KBM-7 (cell line): ENCODE results near the gene SLC26A9.

ENCODE experiments used
- DNase-seq: peaks from one replicate; pipeline ENCODE4 v3.0.0-alpha.2; 2015
- in situ Hi-C: fragments of 300-500 bp; cut with MboI; formaldehyde crosslinking; loops from 2 replicates; pipeline ENCODE4 v1.14.3; 2020; ENCODE audit warnings: low sequenced_read_pairs, low pct_unique_long_range_greater_than_20kb, mixed read lengths

SLC26A9 gene, protein sequence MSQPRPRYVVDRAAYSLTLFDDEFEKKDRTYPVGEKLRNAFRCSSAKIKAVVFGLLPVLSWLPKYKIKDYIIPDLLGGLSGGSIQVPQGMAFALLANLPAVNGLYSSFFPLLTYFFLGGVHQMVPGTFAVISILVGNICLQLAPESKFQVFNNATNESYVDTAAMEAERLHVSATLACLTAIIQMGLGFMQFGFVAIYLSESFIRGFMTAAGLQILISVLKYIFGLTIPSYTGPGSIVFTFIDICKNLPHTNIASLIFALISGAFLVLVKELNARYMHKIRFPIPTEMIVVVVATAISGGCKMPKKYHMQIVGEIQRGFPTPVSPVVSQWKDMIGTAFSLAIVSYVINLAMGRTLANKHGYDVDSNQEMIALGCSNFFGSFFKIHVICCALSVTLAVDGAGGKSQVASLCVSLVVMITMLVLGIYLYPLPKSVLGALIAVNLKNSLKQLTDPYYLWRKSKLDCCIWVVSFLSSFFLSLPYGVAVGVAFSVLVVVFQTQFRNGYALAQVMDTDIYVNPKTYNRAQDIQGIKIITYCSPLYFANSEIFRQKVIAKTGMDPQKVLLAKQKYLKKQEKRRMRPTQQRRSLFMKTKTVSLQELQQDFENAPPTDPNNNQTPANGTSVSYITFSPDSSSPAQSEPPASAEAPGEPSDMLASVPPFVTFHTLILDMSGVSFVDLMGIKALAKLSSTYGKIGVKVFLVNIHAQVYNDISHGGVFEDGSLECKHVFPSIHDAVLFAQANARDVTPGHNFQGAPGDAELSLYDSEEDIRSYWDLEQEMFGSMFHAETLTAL

DNA sequence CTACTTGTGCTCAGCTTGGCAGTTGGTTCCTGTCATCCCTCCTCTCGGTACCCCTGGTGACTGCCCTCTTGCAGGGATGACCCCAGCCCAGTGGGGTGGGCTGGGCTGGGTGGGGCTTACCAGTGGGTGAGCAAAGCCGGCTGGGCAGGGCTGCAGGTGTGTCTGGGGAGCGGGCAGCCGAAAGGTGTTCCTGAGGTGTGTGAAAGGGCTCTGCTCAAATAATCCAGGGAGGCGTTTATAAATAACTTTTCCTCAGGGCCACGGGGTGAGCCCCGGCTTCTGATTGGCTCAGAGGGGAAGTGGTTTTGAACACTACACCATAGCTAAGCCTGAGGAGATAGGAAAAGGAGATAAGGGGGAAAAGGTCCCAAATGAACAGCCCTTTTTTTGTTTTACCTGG lies at the start of gene SLC26A9:
SLC26A9 (minus strand) TSS at position 212 of the 400 bp plus-strand sequence. CDS start 7,636 bp downstream, outside the sequence.
- DNase-seq, result no peak
- in situ Hi-C loops, result no loop called here

DNA sequence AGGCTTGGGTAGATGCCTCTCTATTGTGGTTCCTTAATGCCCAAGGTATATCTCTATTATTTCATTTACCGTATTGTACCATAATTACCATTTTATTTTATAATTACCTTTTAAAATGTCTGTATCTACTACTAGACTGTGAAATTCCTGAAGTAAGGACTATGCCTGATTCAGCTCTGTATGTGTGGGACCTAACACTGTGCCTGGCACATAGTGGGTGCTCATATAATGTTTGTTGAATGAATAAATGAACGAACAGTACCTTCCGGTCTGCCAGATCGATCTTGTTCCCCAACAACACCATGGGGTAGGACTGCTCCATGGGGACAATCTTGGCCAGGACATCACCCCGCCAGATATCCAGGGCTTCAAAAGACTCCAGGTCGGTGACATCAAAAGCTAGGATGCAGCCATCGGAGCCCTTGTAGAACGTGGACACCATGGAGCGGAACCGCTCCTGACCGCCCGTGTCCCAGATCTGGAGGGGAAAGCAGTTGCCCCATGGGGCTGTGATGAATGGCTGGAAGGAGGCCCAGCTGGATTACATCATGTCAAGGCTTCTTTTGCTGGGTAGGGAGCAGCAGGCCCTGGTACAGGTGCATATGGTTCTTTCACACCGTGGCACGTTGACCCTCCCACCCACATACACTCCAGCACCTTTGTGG lies 49.1 kb upstream of the SLC26A9 start:
- in situ Hi-C loops, result no loop called here
- no peak for DNase-seq

DNA sequence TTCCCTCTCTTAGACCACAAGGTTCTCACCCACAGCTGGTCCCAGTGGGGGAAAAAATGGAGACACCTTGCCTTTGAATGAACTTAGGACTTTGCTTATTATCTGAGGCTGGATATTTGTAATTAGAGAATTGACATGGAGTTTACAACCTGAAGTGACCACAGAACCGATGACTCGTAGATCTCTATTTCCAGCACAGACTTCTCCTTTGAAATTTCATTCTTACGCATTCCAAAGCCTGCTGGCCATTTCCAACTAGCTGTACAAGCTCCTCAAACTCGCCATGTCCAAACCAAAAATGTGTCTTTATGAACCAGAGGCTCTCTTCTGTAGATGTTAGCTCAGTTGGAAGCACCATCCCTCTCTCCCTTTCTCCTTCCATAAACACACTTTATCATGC lies 48.0 kb upstream of the SLC26A9 start:
- DNase-seq, result no peak
- in situ Hi-C loops, result no loop called here

DNA sequence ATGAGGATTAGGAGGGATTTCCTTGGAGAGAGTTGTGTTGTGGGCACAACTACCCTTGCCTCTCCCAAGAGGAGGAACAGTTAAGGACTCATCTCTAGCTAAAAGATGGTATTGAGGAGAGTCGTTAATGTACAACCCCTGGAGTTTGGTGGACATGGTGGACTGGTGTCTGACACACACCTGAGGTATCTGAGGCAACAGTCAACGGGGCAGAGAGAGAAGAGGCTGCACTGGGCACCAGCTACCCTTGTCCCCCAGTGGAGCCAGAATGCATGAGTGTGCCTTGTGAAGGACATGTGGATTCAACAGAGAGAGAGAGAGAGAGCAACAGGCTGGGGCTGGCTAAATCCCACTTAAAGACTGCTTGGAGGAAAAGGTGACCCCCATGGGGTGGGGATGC lies 47.0 kb upstream of the SLC26A9 start:
- DNase-seq, result no peak
- in situ Hi-C loops, result no loop called here

DNA sequence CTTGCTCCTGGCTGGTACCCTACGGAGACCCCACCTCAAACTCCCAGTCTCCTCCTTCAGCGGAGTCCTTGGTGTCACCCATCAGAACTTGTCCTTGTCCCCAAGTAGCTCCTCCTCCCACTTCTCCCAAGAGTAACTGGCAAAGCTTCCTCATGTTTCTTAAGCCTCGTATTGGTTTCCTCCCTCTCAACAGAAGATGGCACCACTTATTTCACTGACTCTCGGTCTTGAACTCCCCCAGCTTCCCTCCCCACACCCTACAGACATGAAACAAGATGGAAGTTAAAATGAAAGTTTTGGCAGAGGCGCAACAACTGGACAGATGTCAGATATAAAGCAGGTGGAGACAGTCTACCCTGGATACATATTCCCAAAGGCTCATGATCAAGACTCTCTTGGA lies 46.5 kb upstream of the SLC26A9 start:
- in situ Hi-C loops, result no loop called here
- peak; percentile 55 for DNase-seq

DNA sequence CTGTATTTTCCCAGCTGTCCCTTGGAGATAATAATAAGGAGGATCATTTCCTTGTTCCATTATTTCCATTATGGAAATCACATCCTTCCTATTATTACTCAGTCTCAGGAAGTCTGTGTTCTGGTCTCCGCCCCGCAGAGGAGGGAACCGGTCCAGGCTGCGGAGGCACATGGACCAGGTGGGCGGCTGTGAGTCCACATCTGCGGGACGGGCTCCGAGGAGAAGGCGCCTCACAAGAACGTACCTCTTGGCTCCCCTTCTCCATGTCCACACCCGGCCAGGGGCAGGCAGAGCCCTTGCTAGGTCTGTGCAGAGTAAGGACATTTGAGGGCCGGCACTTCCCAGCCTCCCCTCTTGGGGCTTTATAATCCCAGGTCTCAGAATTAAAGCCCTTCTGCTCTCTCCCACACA lies 45.3 kb upstream of the SLC26A9 start:
- in situ Hi-C loops, result no loop called here
- DNase-seq, result no peak

DNA sequence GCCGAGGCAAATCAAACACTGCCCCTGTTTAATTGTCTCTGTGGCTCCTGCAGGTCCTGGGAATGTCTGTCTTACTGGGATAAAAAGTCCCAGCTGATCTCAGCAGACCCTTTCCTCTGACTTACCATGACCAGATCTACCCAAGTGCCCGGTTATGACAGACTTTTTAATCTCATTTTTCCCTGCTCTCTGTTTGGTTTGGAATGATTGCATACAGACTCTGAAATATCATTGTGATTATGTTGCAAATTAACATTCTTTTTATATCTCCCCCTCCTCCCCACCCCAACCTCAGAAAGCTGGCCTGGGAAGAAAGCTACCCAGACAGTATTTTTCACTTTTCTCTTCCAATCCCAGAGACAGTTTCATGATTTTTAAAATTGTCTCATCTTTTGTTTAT lies 43.6 kb upstream of the SLC26A9 start:
- DNase-seq, result no peak
- in situ Hi-C loops, result no loop called here

DNA sequence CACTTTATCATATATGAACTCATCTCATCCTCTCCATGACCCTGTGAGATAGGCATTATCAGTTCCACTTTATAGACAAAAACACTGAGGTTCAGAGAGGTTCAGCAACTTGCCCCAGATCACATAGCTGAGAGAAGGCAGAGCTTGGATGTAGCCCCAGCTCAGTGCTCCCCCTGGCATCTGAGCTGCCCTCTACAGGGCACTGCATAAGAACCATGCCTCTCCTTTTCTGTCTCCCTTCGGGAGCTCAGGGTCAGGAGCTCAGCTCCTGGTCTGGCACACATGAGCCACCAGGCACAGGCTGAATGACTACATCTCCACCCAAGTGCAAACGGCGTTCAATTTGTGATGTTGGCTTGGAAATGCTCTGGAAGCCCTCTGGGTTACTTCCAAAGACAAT lies 43.0 kb upstream of the SLC26A9 start:
- DNase-seq, result no peak
- in situ Hi-C loops, result no loop called here

DNA sequence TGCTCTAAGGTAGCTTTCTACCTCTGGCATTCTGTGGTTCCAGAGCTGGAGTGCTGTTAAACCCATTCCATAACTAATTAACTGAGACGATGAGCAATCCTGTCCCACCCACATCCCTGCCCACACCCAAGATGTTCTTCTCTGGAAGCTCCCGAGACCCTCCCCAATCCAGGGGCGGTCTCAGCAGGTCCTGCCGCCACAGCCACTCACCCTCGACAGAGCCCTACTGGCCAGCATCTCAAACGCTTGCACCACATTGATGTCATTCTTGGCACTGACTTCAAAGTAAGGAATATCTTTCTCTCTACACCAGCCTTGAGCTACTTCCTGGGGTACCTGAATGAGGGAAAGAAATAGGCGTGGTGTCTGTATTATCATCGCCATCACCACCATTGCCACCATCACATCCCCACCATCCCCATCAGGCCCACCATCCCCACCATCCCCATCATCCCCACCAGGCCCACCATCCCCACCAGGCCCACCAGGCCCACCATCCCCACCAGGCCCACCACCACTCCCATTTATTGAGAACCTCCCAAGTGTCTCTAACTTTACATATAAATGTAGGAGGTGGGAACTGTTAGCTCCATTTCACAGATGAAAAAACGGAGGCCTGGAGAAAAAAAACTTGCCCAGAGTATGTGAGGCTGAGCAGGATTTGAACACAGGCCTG lies 42.2 kb upstream of the SLC26A9 start:
- no peak for DNase-seq
- in situ Hi-C loops, result no loop called here

DNA sequence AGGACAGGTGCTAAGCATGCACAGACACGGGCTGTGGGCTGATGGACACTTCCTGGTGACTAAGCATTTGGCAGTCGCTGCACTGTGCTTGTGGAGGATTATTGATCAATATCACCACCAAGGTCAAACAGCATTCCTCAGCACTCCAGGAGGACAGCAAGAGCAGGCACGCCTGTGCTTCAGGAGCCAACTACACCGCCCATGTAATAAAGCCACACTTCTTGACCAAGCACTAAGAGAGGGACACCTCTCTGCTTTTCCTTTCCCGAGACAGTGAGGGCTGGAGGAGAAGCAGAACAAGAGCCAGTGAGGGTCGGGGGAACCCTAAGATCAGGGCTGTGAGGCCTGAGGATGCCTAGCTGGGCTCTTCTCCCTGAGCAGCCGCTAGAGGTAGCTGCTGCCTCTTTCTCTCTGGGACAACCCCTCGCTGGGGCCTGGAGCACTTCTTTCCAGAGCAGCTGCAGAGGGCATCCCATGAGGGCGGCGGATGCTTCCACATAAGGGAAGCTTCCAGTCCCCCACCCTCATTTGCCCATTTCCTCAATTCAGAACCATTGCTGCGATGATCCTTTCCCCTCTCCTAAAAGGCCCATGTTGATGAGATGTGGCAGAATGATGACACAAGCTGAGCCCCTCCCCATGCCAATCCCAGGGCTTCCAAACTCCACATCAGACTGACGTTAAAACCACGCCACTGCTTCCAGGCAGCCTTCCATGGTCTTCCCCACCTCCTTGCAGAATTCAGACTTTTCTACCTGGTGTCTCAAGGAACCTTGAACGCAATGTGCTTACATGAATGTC lies 40.9 kb upstream of the SLC26A9 start:
- in situ Hi-C loops, result no loop called here

DNA sequence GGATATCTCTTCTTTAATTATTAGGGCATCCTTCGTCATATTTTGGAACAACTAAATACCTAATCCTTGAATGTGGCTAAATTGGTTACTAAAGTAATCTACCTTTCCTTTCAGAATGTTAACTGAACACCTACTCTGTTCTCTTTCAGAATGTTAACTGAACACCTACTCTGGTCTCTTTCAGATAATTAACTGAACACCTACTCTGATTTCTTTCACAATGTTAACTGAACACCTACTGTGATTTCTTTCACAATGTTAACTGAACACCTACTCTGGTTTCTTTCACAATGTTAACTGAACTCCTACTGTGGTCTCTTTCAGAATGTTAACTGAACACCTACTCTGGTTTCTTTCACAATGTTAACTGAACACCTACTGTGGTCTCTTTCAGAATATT lies 38.0 kb upstream of the SLC26A9 start:
- DNase-seq, result no peak
- in situ Hi-C loops, result no loop called here

More for the DNA sequence above, 40.9 kb upstream of the SLC26A9 start:
- peak; percentile 81 for DNase-seq

DNA sequence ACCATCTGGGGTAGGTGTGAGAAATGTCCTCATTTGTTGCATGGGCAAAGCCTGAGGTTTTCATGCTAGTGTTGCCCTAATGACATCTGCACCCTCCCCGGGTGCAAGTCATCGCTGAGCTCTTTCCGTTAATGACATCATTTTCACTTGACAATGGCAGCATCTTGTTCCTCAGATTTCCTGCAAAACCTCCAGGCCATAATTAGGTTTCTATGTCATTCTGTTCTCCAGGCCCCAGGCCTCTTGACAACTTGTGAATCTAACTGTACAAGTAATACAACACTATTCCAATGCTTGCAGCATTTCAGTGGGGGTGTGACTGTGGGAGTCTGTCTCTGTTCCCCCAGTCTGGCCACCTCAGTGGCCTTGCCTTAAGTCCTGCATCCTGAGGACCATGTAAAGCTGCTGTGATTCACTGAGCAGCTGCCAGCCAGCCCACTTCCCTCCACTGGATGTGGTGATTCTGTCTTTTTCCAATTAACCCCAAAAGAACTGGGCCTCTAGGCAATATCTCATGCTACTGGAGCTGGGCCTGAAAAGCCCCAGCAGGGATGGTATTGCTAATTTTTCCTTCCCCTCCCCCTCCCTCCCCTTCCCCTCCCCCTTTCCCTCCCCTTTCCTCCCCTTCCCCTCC lies 37.1 kb upstream of the SLC26A9 start:
- DNase-seq, result no peak
- in situ Hi-C loops, result no loop called here

DNA sequence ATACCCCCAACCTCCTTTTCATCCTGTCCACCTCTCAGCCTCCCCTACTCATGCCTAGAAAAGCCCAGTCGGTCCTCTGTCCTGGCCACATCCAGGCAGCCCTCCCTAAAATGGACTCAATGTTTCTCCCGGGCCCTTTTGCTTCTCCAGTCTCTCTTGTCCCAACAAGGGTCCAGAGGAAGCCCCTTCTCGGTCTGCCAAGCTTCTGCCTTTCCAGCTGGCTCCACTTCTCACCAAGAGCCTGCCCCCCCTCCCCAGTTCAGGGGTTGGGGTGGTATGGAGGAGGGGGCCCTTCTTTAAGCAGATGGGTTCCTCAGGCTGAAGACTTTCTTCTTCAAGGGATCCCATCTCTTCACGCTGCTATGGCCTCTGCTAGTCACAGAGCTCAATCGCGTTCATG lies 36.0 kb upstream of the SLC26A9 start:
- in situ Hi-C loops, result no loop called here
- no peak for DNase-seq

DNA sequence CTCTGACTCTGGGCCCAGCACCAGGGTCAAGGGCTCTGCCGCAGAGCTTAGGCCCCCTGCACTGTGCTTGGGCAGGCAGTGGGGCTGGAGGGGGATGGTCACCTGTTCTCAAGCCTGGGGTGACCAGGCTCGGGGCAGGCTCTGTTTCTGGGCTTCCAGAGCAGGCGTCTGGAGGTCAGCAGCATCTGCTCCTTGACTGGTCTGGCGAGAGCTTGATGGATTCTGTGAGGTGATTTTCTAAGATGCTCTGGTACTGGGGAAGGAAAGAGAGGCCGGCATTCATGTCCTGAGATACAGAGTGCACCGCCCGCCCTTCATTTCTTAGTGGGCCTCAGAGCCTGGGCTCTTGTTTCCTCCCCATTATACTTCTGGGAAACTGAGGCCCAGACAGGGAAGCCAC lies 35.4 kb upstream of the SLC26A9 start:
- no peak for DNase-seq
- in situ Hi-C loops, result no loop called here

DNA sequence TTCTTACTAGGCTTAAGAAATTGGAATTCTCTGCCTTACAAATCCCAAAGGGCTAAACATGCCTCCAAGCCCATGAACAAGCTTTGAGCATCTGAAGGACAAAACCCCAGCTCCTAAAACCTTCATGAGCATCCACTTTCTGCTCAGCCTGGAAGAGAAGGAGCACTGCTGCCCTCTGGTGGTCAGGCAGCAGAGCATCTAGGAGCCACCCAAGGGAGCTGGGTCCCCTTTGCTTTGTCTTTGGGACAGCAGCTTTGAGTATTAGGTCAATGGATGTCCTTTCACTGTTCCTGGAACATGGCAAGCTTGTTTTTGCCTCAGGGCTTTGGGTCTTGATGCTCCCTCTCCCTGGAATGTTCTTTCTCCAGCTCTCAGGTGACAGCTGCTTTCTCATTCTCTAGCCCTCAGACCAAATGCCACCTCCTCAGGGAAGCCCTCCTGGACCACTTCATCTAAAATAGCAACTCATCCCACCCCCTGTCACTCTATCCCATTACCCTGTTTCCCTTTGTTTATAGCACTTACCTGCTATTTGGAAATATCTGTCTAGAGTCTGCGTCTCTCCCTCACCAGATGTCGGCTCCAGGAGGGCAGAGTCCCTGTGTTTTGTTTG lies 34.3 kb upstream of the SLC26A9 start:
- in situ Hi-C loops, result no loop called here
- peak; percentile 84 for DNase-seq

DNA sequence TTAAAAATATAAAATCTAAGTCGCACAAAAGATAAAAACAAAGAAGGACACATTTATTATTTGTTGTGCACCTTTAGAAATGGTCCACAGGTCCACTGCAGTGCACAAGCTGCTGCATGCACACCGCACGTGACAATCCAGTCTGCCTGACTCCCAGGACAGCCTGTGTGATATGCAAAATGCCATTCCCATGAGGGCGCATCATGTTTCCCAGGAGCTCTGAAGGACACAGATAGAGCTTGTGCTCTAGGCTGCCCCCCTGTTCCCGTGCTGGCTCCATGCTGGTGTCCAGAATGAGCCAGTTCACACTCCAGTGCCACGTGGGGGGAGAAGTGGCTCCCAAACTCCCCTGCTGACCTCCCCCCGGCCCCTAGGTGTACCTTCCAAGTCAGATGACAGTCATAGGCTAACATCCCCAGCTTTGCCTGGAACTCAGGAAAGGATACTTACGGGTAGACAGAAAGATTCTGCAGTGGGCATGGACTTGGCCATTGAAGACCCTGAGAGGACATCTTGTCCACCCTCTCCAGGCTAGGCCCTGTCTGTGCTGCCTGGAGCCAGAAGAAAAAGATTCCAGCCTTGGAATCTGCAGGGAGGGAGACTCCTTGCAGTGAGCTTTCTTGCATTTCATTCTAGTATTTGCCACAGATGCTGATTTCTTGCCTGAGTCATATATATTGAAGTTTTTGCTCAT lies 33.6 kb upstream of the SLC26A9 start:
- in situ Hi-C loops, result no loop called here
- no peak for DNase-seq

DNA sequence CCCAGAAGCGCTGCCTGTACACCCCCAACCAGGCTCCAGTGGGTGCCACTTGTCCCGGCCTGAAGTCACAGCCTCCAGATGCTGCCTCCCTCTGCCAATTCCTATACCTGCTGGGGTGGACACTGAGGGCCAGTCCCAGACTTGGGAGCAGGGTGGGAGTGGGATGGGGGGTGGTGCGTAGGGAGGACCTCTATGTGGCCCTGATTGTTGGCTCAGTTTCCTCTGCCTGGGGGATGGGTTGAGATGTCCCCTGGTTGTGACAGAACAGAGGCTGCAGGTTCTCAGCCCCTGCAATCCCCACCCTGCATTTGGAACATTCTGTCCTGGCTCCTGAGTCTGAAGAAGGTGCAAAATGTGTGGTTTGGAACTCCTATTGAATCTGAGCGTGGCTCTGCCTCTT lies 32.8 kb upstream of the SLC26A9 start:
- in situ Hi-C loops, result no loop called here

More for the DNA sequence above, 32.8 kb upstream of the SLC26A9 start:
- DNase-seq, result no peak
